ENCODE data around the gene VSIG8. TPM values are rescaled to one million over a fixed set of nuclear protein-coding genes. Genes with fewer than 3 reads are reported as not detected.

VSIG8 gene
- total RNA-seq, 2 experiments from 2014 or later: not detected

- Mint-ChIP-seq H3K9me3 (peaks cover 5% of the 10 kb centered on the region), H3K4me1 (ENCODE audit: low read depth) (peaks cover 42% of the 10 kb centered on the region), H3K27ac (peak overlapping the region; percentile 13), H3K36me3 (peaks cover 6% of the 10 kb centered on the region), H3K27me3 (no peaks in the 10 kb centered on the region), H3K4me3 (no peak overlapping the region)
- intact Hi-C loops (cut with micrococcal nuclease): no loop called here
- CTCF ChIA-PET: no interaction called here
- POLR2A ChIA-PET: no interaction called here
- DNase-seq: no peak
Measured at GRCh38 chr1:159825564-159825963, 36.9 kb downstream of the VSIG8 start.

DNA sequence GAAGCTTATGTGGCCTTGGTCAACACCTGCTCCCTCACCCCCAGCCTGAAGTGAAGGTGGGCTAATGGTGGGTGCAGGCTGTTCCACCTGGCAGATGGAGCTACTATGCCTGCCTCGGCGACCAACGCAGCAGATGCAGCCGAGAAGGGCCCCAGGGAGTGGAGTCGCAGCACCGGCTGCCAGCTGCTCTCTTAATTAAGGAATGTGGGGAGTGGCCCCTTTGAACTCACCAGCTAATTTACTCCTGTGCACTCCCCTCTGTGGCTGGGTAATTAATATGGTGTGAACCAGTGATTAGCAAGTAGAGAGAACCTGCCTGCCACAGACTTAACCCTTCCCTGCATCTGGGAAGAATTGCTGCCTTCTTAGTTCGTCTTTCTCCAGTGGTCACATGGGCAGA, 39.1 kb downstream of the VSIG8 start:
- CTCF ChIA-PET: interaction anchor here (1.5 kb wide), 1 partner anchor 24 kb away, joined by 4 read pairs; no protein-coding TSS in a partner anchor
- Mint-ChIP-seq H3K4me1 (ENCODE audit: low read depth) (peaks cover 36% of the 10 kb centered on the region), H3K4me3 (no peak overlapping the region), H3K27ac (no peak overlapping the region), H3K36me3 (peaks cover 4% of the 10 kb centered on the region), H3K9me3 (peaks cover 2% of the 10 kb centered on the region), H3K27me3 (no peaks in the 10 kb centered on the region)
- no peak for DNase-seq
- POLR2A ChIA-PET: no interaction called here
- intact Hi-C loops (cut with micrococcal nuclease): no loop called here

- CTCF ChIA-PET: no interaction called here
- peaks cover 17% of the 10 kb centered on the region for H3K4me1 Mint-ChIP-seq (ENCODE audit: low read depth)
- no peak overlapping the region for H3K4me3 Mint-ChIP-seq
- no peak for DNase-seq
- no peak overlapping the region for H3K27ac Mint-ChIP-seq
- intact Hi-C loops (cut with micrococcal nuclease): no loop called here
- H3K9me3 Mint-ChIP-seq: no peaks in the 10 kb centered on the region
- no peaks in the 10 kb centered on the region for H3K27me3 Mint-ChIP-seq
- H3K36me3 Mint-ChIP-seq: no peaks in the 10 kb centered on the region
- POLR2A ChIA-PET: no interaction called here
Measured at GRCh38 chr1:159821171-159821867, 41.1 kb downstream of the VSIG8 start.

DNA sequence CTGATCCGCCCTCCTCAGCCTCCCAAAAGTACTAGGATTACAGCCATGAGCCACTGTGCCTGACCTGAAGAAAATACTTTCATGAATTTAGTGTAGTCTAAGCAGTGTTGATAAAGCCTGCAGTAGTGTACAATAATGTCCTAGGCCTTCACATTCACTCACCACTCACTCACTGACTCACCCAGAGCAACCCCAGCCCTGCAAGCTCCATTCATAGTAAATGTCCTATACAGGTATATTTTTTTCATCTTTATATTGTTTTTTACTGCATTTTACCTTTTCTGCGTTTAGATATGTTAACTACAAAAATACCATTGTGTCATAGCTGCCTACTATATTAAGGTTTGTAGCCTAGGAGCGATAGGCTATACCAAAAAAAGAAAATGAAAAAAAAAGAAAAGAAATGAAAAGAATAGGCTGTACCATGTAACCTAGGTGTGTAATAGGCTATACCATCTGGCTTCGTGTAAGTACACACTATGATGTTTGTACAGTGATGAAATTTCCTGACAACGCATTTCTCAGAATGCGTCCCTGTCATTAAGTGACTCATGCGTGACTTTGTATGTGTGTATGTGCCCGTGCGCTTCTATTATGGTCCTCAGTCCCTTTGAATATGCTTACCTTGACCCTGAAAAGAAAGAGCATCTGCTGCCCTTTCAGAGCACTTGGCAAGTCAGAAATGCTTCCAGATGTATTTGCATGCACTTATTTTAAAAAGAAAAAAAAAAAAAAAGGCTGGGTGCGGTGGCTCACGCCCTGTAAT, 45.0 kb downstream of the VSIG8 start:
- ChIA-PET CTCF (interaction anchor here (0.9 to 1.5 kb wide), 3 partner anchors 18 to 75 kb away, joined by 4 to 6 read pairs (median 6); no protein-coding TSS in a partner anchor), POLR2A (no interaction called here)
- H3K27ac Mint-ChIP-seq: no peak overlapping the region
- H3K4me3 Mint-ChIP-seq: no peak overlapping the region
- peaks cover 5% of the 10 kb centered on the region for H3K4me1 Mint-ChIP-seq (ENCODE audit: low read depth)
- no peaks in the 10 kb centered on the region for H3K27me3 Mint-ChIP-seq
- H3K36me3 Mint-ChIP-seq: no peaks in the 10 kb centered on the region
- no peak for DNase-seq
- intact Hi-C loops (cut with micrococcal nuclease): no loop called here
- no peaks in the 10 kb centered on the region for H3K9me3 Mint-ChIP-seq

GRCh38 chr1:159815926-159816325, 46.5 kb downstream of the VSIG8 start:
- H3K4me3 Mint-ChIP-seq: no peak overlapping the region
- H3K27me3 Mint-ChIP-seq: no peaks in the 10 kb centered on the region
- H3K27ac Mint-ChIP-seq: no peak overlapping the region
- H3K9me3 Mint-ChIP-seq: no peaks in the 10 kb centered on the region
- peaks cover 5% of the 10 kb centered on the region for H3K4me1 Mint-ChIP-seq (ENCODE audit: low read depth)
- no peak for DNase-seq
- POLR2A ChIA-PET: no interaction called here
- intact Hi-C loops (cut with micrococcal nuclease): no loop called here
- H3K36me3 Mint-ChIP-seq: no peaks in the 10 kb centered on the region
- CTCF ChIA-PET: no interaction called here

DNA sequence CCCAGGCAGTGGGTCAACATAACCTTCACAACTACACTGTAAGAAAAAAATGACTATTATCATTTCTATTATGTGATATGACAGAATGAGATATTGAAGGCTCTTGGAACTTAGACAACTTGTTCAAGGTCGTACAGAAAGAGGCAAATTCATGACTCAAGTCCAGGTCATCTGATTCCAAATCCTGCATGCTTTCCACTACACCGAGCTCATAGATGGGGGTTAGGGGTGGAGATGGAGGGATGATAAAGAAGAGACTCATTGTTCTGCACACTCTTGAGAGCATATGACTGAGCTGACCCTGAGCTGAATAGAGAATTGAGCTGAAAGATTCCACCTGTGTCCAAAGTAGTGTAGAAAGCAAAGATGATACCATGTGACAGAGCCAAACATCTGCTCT, 57.5 kb downstream of the VSIG8 start:
- intact Hi-C loops (cut with micrococcal nuclease): no loop called here
- CTCF ChIA-PET: interaction anchor here (0.9 to 13.2 kb wide), 5 partner anchors 15 to 202 kb away, joined by 3 to 431 read pairs (median 6); no protein-coding TSS in a partner anchor
- Mint-ChIP-seq H3K27me3 (peaks cover 7% of the 10 kb centered on the region), H3K4me1 (ENCODE audit: low read depth) (peaks cover 9% of the 10 kb centered on the region), H3K9me3 (no peaks in the 10 kb centered on the region), H3K36me3 (no peaks in the 10 kb centered on the region), H3K27ac (no peak overlapping the region), H3K4me3 (no peak overlapping the region)
- DNase-seq: no peak
- POLR2A ChIA-PET: interaction anchor here (0.8 kb wide), 1 partner anchor 35 kb away, joined by 3 read pairs; no protein-coding TSS in a partner anchor

Small RNA genes lying within 50 kb of the gene (microRNA-seq; reads per million reads assigned to microRNA genes)
- not detected for gene MIR4259 (ENCODE audit: borderline microRNAs expressed, borderline number of aligned reads, borderline replicate concordance)

Other genes with a start within 250 kb of the VSIG8 start
- gene CRP, start 148.1 kb downstream of the VSIG8 start, total RNA-seq: not detected
- gene DUSP23, start 81.7 kb downstream of the VSIG8 start, total RNA-seq: 10 to 100 TPM; 26.9 to 28.3 TPM
- gene FCRL6, start 60.3 kb downstream of the VSIG8 start, total RNA-seq: not detected
- gene SLAMF8, start 35.8 kb downstream of the VSIG8 start, total RNA-seq: under 1 TPM; 0.53 to 0.55 TPM
- gene CFAP45, start 37.5 kb upstream of the VSIG8 start, total RNA-seq: 1 to 10 TPM; 2.1 to 2.2 TPM
- 100 to 1,000 TPM; 597 to 607 TPM for gene TAGLN2, start 62.9 kb upstream of the VSIG8 start, total RNA-seq
- gene IGSF9, start 83.0 kb upstream of the VSIG8 start, total RNA-seq: under 1 TPM in 1 of 2 experiments, not detected in 1; 0.05 TPM
- not detected for gene SLAMF9, start 91.6 kb upstream of the VSIG8 start, total RNA-seq
- gene PIGM, start 169.3 kb upstream of the VSIG8 start, total RNA-seq: 1 to 10 TPM; 4.4 to 4.7 TPM
- not detected for gene KCNJ10, start 207.5 kb upstream of the VSIG8 start, total RNA-seq
- gene KCNJ9, start 218.9 kb upstream of the VSIG8 start, total RNA-seq: not detected
- gene IGSF8, start 236.0 kb upstream of the VSIG8 start, total RNA-seq: 10 to 100 TPM; 31.2 to 34.5 TPM

All from activated CD4-positive, alpha-beta memory T cell treated with anti-CD3 and anti-CD28 coated beads for 36 hours (primary cell).